DOHH2 (cell line): ENCODE data around the gene GLIPR1L1.

Source experiments
- H3F3A ChIP-seq: fragments of 200-600 bp; sonication (generic), shearing (Covaris generic); 2 replicates; pipeline ENCODE4 v1.6.0; 2016; ENCODE audit warnings: antibody characterized with exemption, mild to moderate bottlenecking; ENCODE audit not compliant: control insufficient read depth, insufficient read depth
- H3K27ac ChIP-seq: fragments of 200-600 bp; sonication (generic); 2 replicates; pipeline ENCODE4 v1.5.1; 2014; ENCODE audit warnings: low read depth, mild to moderate bottlenecking, low read length, moderate library complexity
- H3K27me3 ChIP-seq: fragments of 200-600 bp; sonication (generic); 2 replicates; pipeline ENCODE4 v1.6.1; 2014; ENCODE audit warnings: mild to moderate bottlenecking, low read length, mixed read lengths; ENCODE audit not compliant: control insufficient read depth
- H3K36me3 ChIP-seq: fragments of 200-600 bp; sonication (generic); 2 replicates; pipeline ENCODE4 v1.6.1; 2014; ENCODE audit warnings: mild to moderate bottlenecking, low read length, moderate library complexity, mixed read lengths; ENCODE audit not compliant: control insufficient read depth
- H3K4me1 ChIP-seq: fragments of 200-600 bp; sonication (generic); 2 replicates; pipeline ENCODE4 v1.6.1; 2014; ENCODE audit warnings: mild to moderate bottlenecking, low read length, mixed read lengths; ENCODE audit not compliant: control insufficient read depth
- H3K4me2 ChIP-seq: fragments of 200-600 bp; sonication (generic); 2 replicates; pipeline ENCODE4 v1.6.0; 2014; ENCODE audit warnings: mild to moderate bottlenecking, low read length, moderate library complexity
- H3K4me3 ChIP-seq: fragments of 200-600 bp; sonication (generic); 2 replicates; pipeline ENCODE4 v1.5.1; 2014; ENCODE audit warnings: mild to moderate bottlenecking, low read length, mixed read lengths
- H3K79me2 ChIP-seq: fragments of 200-600 bp; sonication (generic); 2 replicates; pipeline ENCODE4 v1.6.1; 2014; ENCODE audit warnings: mild to moderate bottlenecking, low read length, mixed read lengths; ENCODE audit not compliant: control insufficient read depth
- H3K9me2 ChIP-seq: fragments of 200-600 bp; sonication (generic); replicated peaks from 2 replicates; pipeline ENCODE4 v1.6.1; 2014; ENCODE audit warnings: mild to moderate bottlenecking, low read length, mixed read lengths; ENCODE audit not compliant: control insufficient read depth
- H3K9me3 ChIP-seq: fragments of 200-600 bp; sonication (generic); 2 replicates; pipeline ENCODE4 v1.6.1; 2014; ENCODE audit warnings: antibody characterized with exemption, low read length, mixed read lengths; ENCODE audit not compliant: control insufficient read depth, insufficient read depth
- H4K20me1 ChIP-seq: fragments of 200-600 bp; sonication (generic); 2 replicates; pipeline ENCODE4 v1.6.0; 2014; ENCODE audit warnings: low read depth, mild to moderate bottlenecking, antibody characterized with exemption, low read length, moderate library complexity; ENCODE audit not compliant: control insufficient read depth, insufficient read depth
- EZH2phosphoT487 ChIP-seq: fragments of 200-600 bp; sonication (generic); IDR thresholded peaks from 2 replicates; pipeline ENCODE4 v1.6.1; 2017; ENCODE audit warnings: borderline replicate concordance, mild to moderate bottlenecking, antibody characterized with exemption, low read length, moderate library complexity, mixed read lengths
- TF ChIP-seq, protein P1 (sequence below): fragments of 200-600 bp; sonication (generic); IDR thresholded peaks from one replicate; pipeline ENCODE4 v1.5.1; 2014; ENCODE audit warnings: antibody characterized with exemption, mild to moderate bottlenecking, low read depth, low read length; ENCODE audit not compliant: poor library complexity, severe bottlenecking

GLIPR1L1 gene

DNA sequence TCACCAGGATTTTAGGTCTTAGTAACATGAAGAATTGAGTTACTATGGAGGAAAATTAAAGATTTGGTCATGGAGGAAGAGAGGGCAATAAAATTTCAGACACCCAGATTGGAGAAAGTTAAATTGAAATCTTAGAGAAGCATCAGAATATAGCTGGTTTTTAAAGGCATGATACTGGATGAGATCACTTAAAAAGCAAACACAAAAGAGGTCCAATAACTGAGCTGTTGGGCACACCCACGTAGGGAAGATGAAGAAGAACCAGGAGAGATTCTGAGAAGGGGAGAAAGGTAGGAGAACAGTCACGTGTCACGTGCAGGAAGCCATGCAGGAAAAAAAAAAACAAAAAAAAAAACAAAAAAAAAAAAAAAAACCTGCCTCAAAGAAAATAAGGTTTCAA, 23.1 kb upstream of the GLIPR1L1 start:
- H3K4me1 ChIP-seq, result no peaks in the 10 kb centered on the region
- no peak overlapping the region for H3K4me3 ChIP-seq
- H4K20me1 ChIP-seq, result no peaks in the 10 kb centered on the region
- TF ChIP-seq, protein P1, sequence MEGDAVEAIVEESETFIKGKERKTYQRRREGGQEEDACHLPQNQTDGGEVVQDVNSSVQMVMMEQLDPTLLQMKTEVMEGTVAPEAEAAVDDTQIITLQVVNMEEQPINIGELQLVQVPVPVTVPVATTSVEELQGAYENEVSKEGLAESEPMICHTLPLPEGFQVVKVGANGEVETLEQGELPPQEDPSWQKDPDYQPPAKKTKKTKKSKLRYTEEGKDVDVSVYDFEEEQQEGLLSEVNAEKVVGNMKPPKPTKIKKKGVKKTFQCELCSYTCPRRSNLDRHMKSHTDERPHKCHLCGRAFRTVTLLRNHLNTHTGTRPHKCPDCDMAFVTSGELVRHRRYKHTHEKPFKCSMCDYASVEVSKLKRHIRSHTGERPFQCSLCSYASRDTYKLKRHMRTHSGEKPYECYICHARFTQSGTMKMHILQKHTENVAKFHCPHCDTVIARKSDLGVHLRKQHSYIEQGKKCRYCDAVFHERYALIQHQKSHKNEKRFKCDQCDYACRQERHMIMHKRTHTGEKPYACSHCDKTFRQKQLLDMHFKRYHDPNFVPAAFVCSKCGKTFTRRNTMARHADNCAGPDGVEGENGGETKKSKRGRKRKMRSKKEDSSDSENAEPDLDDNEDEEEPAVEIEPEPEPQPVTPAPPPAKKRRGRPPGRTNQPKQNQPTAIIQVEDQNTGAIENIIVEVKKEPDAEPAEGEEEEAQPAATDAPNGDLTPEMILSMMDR, result no peak
- TF ChIP-seq EZH2phosphoT487, result no peak
- no peaks in the 10 kb centered on the region for H3K79me2 ChIP-seq
- H3K36me3 ChIP-seq, result no peaks in the 10 kb centered on the region
- no peak overlapping the region for H3K4me2 ChIP-seq
- no peaks in the 10 kb centered on the region for H3K9me3 ChIP-seq
- H3F3A ChIP-seq, result no peaks in the 10 kb centered on the region
- H3K27me3 ChIP-seq, result no peaks in the 10 kb centered on the region
- H3K27ac ChIP-seq, result no peak overlapping the region
- no peaks in the 10 kb centered on the region for H3K9me2 ChIP-seq

DNA sequence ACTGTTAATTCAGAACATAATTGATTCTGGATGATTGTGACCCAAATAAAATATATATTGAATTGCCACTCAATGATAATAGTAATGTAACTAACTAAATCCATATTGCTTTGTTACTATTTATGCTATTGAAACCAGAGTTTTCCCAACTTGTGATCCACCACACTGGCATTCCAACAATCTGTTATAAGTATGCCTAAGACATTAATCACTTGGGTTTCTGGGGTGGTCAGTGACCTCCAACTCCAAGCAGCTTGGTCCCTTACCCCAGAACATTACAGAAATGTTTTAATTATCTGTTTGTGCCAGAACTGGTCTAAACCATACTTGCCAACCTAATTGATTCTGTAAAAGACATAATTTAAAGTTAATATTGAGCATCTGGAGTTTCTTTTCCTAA, 19.0 kb upstream of the GLIPR1L1 start:
- Histone ChIP-seq H3K4me3 (no peak overlapping the region), H3K4me1 (no peaks in the 10 kb centered on the region), H3K9me3 (no peaks in the 10 kb centered on the region), H3K27ac (no peak overlapping the region), H4K20me1 (no peaks in the 10 kb centered on the region), H3K36me3 (no peaks in the 10 kb centered on the region), H3K79me2 (no peaks in the 10 kb centered on the region), H3K9me2 (no peaks in the 10 kb centered on the region), H3K4me2 (no peak overlapping the region), H3K27me3 (peaks cover 5% of the 10 kb centered on the region; the same call in 1 of the 2 replicates), H3F3A (no peaks in the 10 kb centered on the region)
- TF ChIP-seq EZH2phosphoT487, result no peak
- TF ChIP-seq, protein P1, result no peak

DNA sequence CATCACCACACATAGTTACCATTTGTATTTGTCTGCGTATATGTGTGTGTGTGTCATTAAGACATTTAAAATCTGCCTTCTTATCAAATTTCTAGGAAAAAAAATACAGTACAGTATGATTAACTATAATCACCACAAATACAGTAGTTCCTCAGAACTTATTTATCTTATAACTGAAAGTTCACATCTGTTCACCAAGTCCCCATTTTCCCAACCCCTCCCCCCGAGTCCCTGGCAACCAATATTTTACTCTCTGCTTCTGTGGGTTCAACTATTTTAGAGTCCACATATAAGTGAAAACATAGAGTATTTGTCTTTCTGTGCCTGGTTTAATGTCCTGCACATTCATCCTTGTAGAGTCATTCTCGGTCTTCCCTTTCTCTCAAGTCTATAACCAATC, 16.7 kb upstream of the GLIPR1L1 start:
- no peaks in the 10 kb centered on the region for H3K79me2 ChIP-seq
- no peaks in the 10 kb centered on the region for H3F3A ChIP-seq
- TF ChIP-seq, protein P1, result no peak
- TF ChIP-seq EZH2phosphoT487, result no peak
- no peaks in the 10 kb centered on the region for H3K9me2 ChIP-seq
- H3K4me2 ChIP-seq, result no peak overlapping the region
- H3K4me3 ChIP-seq, result no peak overlapping the region
- H3K36me3 ChIP-seq, result no peaks in the 10 kb centered on the region
- peaks cover 5% of the 10 kb centered on the region; the same call in 1 of the 2 replicates for H3K27me3 ChIP-seq
- no peak overlapping the region for H3K27ac ChIP-seq
- no peaks in the 10 kb centered on the region for H4K20me1 ChIP-seq
- no peaks in the 10 kb centered on the region for H3K9me3 ChIP-seq
- H3K4me1 ChIP-seq, result no peaks in the 10 kb centered on the region

DNA sequence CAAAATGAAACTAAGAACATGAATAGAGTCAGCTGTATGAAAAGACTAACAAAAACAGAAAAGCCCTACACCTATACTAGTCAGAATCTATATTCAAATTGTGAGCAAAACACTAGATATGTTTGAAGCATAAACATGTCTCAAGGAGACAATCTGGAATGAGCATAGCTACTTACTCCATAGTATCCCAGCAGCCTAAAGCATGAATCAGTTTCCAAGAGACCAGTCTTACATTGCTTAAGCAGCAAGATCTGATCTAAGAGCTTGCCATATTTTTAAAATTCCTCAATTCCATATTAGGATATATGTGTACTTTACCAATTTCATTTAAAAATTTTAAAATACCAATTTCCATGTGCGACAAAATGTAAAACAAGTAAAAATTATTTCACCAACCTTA, 12.0 kb upstream of the GLIPR1L1 start:
- Histone ChIP-seq H3K4me1 (no peaks in the 10 kb centered on the region), H3K27ac (no peak overlapping the region), H3K4me2 (no peak overlapping the region), H3K79me2 (no peaks in the 10 kb centered on the region), H3K4me3 (no peak overlapping the region), H3K9me2 (no peaks in the 10 kb centered on the region), H3F3A (no peaks in the 10 kb centered on the region), H3K36me3 (no peaks in the 10 kb centered on the region), H3K9me3 (no peaks in the 10 kb centered on the region), H4K20me1 (no peaks in the 10 kb centered on the region), H3K27me3 (peaks cover 8% of the 10 kb centered on the region)
- TF ChIP-seq, protein P1, result no peak
- no peak for TF ChIP-seq EZH2phosphoT487
